SW 1271 (cell line): ENCODE data around the gene CAMTA1.
A peak's percentile ranks its signal among the peaks of the same experiment; 100 is the strongest.

Experiments used
- DNase-seq, 2 experiments: peaks; one replicate each; lab custom pipeline; 2025; lab: John Stamatoyannopoulos, UW

The CAMTA1 gene

GRCh38 chr1:7388141-7388487, 602.9 kb downstream of the CAMTA1 start:
- DNase-seq: no peak

DNA sequence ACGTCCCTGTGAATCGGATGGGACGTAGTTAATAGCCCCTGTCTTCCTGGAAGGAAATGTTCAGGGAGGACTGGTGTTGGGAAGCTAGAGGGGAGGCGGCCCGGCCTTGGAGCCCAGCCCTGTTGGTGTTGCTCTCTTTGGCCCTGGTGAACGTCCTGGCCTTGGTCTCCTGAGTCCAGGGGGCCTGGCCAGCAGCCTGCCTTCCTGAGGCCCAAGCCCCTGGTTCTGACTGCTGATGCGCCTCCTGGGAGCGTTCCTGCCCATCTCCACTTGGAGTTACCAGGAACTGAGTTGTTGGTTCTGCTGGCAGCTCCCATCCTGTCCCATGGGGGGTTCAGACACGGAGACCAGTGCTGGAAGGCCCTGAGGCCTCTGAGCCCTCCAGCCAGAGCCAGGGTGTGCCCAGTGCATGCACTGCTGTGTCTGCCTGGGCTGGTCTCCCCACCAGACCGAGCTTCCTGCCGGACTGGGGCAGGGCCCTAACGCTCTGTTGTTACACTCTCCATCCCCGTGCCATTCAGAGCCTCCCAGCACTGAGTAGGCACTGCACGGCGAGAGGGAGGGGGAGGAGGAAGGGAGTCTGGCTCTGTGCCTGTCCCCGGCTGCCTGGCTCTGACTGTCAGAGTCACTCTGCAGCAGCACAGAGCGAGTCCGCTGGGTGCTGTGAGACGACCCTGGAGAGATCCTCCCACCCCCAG, 603.4 kb downstream of the CAMTA1 start:
- no peak for DNase-seq

GRCh38 chr1:7389201-7389905, 604.1 kb downstream of the CAMTA1 start:
- no peak for DNase-seq

DNA sequence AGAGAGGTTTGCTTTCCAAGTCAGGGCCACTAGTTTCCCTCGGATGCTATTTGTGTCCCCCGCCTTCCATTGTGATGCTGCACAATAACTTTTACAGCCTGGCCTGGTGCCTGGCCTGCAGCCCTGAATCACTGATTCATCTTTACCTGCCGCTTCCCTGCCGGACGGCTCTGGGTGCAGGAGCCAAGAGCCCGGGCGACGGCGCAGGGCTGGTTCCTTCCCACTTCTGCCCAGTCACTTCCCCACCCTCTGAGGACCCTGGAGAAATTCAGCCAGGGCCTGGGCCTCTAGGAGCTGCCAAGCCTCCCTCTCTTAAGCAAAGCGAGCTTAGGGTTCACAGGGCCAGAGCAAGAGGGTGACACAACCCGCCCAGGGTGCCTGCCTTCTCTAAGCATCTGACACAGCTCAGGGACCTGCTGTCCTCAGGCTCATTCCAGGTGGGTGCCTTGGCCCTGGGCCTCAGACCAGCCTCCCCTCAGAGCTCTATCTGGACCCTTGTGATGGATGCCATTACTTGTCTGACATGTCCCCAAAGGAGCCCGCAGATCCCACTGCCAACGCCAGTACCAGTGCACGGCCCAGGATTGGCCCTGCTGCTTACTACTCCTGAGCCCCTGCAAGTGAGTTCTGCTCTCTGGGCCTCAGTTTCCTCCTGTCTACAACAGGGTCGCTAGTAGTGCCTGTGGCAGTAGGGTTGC, 604.8 kb downstream of the CAMTA1 start:
- DNase-seq: no peak

DNA sequence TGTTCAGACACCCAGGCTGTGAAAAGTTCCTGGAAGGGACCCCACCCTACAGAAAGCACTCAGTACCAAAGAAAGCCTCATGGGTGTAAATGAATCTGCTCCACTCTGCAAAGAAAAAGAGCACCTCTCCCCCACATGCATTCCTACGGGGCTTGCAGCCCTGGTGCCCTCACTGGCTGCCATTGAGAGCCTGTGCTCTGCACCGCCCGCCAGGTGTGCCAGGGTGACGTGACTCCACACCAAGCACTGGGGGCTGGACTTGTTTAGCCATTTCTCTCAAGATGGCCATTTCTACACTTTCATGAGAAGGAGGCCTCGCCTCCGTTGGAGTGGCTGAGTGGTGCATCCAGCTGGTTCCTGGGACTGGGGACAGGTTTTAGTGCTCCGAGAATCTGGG, 605.3 kb downstream of the CAMTA1 start:
- no peak for DNase-seq

GRCh38 chr1:7393136-7393535, 607.9 kb downstream of the CAMTA1 start:
- DNase-seq: no peak

- no peak for DNase-seq
Observed at GRCh38 chr1:7395251-7395650, 610.0 kb downstream of the CAMTA1 start.

GRCh38 chr1:7398982-7399381, 613.7 kb downstream of the CAMTA1 start:
- DNase-seq: no peak

- no peak for DNase-seq
Observed at GRCh38 chr1:7399514-7400125, 614.4 kb downstream of the CAMTA1 start.

DNA sequence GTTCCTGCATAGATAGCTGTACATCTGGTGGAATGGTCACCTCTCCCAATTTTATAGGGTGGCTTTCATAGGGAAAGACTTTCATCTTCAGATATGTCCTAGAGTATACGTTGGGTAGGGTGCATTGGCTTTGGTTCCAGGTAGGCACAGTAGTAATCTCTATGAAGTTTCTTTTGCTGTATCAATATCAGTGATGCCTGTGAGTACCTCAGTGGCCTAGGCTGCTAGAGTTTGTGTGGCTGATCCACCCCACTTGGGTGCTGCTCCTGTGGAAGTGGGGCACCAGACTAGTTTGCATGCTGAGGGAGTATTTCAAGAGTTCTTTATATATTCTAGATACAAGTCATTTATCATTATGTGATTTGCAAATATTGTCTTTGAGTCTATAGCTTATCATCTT, 615.3 kb downstream of the CAMTA1 start:
- no peak for DNase-seq

GRCh38 chr1:7401814-7402547, 616.7 kb downstream of the CAMTA1 start:
- peak; percentile 89 to 98 for DNase-seq

DNA sequence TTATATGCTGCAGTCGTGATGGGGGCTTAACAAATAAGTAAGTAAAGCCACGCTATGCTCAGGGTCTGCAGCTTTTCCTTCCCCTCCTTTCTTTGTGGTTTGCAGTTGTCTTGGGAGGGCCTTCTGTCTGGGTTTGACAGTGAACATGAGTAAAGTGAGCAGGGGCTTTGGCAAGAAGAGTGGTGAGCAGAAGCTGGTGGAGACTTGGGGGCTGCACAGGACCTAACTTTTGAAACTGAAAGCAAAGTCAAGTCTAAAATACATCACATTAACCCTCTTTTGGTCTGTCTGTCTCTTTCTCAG, 617.2 kb downstream of the CAMTA1 start:
- DNase-seq: no peak

DNA sequence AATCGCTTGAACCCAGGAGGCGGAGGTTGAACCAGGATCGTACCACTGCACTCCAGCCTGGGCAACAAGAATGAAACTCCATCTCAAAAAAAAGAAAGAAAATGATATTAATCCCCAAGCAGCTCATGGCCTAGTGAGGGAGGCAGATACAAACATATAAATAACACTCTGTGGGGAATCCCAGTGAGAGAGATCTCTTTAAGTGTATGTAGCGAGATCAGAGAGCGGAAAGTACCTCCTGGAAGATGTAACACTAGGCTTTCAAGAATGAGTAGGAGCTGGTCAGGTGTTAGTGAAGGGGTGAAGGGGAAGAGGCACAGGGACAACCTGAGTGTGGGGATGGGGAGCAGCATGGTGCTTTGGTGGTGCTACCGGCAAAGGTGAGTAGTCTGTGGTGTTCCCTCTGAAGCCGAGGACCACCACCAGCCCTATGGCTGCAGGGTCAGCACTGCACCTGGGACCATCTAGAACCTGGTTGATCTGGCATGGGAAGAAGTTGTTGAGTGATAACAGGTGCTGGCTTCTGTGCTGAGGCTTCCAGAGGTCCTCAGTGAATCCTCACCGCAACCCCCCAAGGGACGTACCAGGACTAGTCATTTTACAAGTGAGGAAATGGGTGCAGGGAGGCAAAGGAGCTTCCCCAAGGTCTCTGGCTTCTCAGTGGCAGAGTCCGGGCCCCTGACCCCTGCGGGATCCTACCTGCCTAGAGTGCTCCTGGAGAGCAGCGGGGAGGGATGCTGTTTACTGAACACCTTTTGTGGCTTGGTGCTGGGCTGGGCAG, 618.2 kb downstream of the CAMTA1 start:
- no peak for DNase-seq

- no peak for DNase-seq
Observed at GRCh38 chr1:7404046-7404742, 618.9 kb downstream of the CAMTA1 start.

DNA sequence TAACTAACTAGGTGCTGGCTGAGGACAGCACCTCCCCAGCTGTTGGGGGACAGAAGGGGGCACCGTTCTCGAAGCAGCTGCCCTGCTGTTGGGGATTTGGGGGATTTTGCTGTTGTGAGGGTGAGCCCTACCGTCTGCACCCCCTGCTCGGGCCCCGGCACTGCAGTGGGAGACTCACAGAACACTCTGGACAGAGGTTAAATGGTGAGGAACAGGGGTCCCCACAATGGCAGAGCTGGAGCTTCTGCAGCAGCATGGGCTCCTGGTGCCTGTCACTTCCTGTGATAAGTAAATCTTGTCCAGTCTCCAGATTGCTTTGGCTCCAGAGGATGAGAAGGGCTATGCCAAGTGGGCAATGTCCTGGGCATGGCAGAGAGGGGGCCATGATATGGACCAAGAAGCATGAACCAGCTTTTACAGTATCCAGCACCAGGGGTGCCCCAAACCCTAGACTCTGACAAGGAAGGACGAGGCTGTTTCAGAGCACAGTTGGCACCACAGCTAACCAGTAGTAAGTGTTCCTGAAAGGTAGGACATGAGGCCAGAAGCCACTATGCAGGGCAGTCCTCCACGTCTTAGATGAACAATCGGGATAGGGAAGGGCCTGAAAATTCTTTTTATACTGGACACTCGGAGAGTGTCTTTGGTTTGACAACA, 620.7 kb downstream of the CAMTA1 start:
- no peak for DNase-seq

- DNase-seq: no peak
Observed at GRCh38 chr1:7406641-7407543, 621.6 kb downstream of the CAMTA1 start.

GRCh38 chr1:7407544-7407895, 622.3 kb downstream of the CAMTA1 start:
- no peak for DNase-seq

- no peak for DNase-seq
Observed at GRCh38 chr1:7407980-7408770, 622.9 kb downstream of the CAMTA1 start.

DNA sequence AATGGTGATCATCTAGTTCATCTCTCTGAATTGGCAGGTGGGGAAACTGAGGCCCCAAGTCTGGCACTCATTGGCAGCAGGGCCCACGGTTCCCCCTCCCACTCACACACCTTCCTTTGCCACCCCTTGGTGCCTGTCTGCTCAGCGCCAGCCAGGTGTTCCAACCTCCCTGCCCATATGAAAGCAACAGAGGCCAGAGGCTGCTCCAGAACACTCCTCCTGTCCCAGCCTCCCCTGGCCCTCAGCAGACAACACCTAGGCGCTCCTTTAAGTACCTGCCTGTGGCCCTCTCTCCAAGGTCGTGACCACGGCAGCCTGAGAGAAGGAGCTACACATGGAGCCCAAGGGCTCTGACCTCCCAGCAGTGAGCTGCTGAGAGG, 623.5 kb downstream of the CAMTA1 start:
- no peak for DNase-seq
